Nephron progenitor cell (in vitro differentiated cells): ENCODE data around the gene ROBO4.
A peak's percentile ranks its signal among the peaks of the same experiment; 100 is the strongest.

Experiments used
- DNase-seq: peaks from one replicate; pipeline ENCODE4 v3.0.0; 2021
- H3K27ac Mint-ChIP-seq: 2 replicates; pipeline ENCODE4 v1.8.0; 2021; ENCODE audit warnings: mild to moderate bottlenecking, moderate library complexity, mixed read lengths
- H3K27me3 Mint-ChIP-seq: 2 replicates; pipeline ENCODE4 v1.8.0; 2021; ENCODE audit warnings: mild to moderate bottlenecking, low read depth, mixed read lengths; ENCODE audit not compliant: poor library complexity
- H3K36me3 Mint-ChIP-seq: 2 replicates; pipeline ENCODE4 v1.8.0; 2021; ENCODE audit warnings: low read depth, mixed read lengths
- H3K4me1 Mint-ChIP-seq: 2 replicates; pipeline ENCODE4 v1.8.0; 2021; ENCODE audit warnings: mixed read lengths
- H3K4me3 Mint-ChIP-seq: 2 replicates; pipeline ENCODE4 v1.8.0; 2021; ENCODE audit warnings: mild to moderate bottlenecking, moderate library complexity, mixed read lengths
- H3K9me3 Mint-ChIP-seq: 2 replicates; pipeline ENCODE4 v1.8.0; 2021; ENCODE audit warnings: mild to moderate bottlenecking, moderate library complexity, mixed read lengths
- TF ChIP-seq, protein P1 (sequence below): fragments of 200-600 bp; sonication (generic); IDR thresholded peaks from 2 replicates; pipeline ENCODE4 v1.5.0; 2021; ENCODE audit warnings: antibody characterized with exemption

Gene ROBO4

DNA sequence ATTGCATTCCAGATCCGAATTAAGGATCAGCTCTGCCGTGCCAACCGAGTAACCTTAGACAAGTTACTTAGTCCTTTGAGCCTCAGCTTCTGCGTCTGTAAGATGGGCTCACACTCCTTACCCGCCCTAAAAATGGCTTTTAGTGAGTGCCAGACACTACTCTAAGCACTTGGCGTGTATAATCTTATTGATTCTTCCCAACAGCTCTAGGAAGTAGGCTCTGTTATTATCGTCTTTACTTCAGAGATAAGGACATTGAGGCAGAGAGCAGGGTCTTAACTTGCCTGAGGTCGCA is 54.1 kb downstream of the ROBO4 start:
- peaks cover 6% of the 10 kb centered on the region for H3K9me3 Mint-ChIP-seq
- peaks cover 7% of the 10 kb centered on the region for H3K27me3 Mint-ChIP-seq
- TF ChIP-seq, protein P1, sequence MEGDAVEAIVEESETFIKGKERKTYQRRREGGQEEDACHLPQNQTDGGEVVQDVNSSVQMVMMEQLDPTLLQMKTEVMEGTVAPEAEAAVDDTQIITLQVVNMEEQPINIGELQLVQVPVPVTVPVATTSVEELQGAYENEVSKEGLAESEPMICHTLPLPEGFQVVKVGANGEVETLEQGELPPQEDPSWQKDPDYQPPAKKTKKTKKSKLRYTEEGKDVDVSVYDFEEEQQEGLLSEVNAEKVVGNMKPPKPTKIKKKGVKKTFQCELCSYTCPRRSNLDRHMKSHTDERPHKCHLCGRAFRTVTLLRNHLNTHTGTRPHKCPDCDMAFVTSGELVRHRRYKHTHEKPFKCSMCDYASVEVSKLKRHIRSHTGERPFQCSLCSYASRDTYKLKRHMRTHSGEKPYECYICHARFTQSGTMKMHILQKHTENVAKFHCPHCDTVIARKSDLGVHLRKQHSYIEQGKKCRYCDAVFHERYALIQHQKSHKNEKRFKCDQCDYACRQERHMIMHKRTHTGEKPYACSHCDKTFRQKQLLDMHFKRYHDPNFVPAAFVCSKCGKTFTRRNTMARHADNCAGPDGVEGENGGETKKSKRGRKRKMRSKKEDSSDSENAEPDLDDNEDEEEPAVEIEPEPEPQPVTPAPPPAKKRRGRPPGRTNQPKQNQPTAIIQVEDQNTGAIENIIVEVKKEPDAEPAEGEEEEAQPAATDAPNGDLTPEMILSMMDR = no peak
- H3K36me3 Mint-ChIP-seq = no peaks in the 10 kb centered on the region
- peaks cover 36% of the 10 kb centered on the region for H3K4me1 Mint-ChIP-seq
- DNase-seq = no peak
- no peak overlapping the region for H3K27ac Mint-ChIP-seq
- H3K4me3 Mint-ChIP-seq = peak overlapping the region; percentile 61

DNA sequence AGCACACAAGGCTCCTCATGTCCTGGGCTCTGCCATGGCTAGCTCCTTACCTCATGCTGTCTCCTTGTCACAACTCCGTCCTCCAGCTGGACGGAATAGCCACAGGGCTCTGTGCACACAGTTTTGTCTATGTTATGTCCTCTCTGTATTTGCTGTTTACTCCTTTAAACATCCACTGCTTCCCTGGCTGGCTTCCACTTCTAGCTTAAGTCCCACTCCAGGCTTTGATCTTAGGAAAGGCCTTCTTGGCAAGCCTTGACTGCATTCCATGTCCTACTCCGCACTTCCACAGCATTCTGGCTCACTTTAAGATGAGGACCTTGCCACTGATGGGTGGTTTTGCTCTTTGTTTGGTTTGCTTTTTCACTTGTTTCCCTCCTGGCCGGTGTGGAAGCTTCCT is 55.4 kb downstream of the ROBO4 start:
- Mint-ChIP-seq H3K36me3 (no peaks in the 10 kb centered on the region), H3K4me3 (peak overlapping the region; percentile 44), H3K27ac (no peak overlapping the region), H3K9me3 (peaks cover 6% of the 10 kb centered on the region), H3K27me3 (peaks cover 19% of the 10 kb centered on the region), H3K4me1 (peaks cover 45% of the 10 kb centered on the region)
- TF ChIP-seq, protein P1 = no peak
- DNase-seq = no peak

DNA sequence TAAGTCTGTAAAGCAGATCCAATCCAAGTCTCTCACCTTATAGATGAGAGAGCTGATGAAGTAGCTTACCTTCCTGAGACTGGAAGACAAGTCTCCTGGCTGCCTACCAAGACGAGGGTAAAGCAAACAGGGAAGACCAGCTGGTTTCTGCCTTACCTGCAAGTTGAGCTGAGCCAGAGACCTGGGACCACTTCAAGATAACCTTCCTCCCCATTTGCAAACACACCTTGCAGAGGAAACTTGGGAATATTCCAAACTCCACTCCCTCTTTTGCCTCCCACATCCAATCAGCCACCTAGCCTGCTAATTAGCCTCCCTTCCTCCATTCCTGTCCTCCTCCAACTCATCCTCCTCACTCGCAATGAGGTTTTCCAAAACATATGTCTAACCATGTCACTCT is 55.8 kb downstream of the ROBO4 start:
- no peak overlapping the region for H3K4me3 Mint-ChIP-seq
- peaks cover 50% of the 10 kb centered on the region for H3K4me1 Mint-ChIP-seq
- no peaks in the 10 kb centered on the region for H3K36me3 Mint-ChIP-seq
- H3K27me3 Mint-ChIP-seq = peaks cover 24% of the 10 kb centered on the region
- DNase-seq = no peak
- TF ChIP-seq, protein P1 = no peak
- peaks cover 6% of the 10 kb centered on the region for H3K9me3 Mint-ChIP-seq
- no peak overlapping the region for H3K27ac Mint-ChIP-seq

DNA sequence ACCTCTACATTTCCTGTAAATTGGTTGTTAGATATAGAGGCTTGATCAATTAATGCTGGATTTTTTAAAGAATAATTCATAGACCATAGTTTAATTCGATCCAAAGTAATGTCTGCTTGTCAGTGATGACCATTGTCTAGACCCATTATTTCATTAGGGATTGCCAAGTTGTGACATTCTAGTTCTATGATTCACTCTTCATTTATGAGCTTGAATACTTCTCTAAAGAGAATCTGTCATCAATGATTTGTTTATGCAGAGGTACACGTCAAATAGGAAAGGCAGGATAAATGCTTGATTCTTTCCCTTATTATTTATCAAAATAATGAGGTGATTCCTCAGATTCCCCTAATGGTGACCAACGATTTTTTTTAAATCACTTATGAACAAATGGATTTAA is 56.5 kb downstream of the ROBO4 start:
- H3K9me3 Mint-ChIP-seq = peaks cover 6% of the 10 kb centered on the region
- TF ChIP-seq, protein P1 = no peak
- H3K4me1 Mint-ChIP-seq = peaks cover 53% of the 10 kb centered on the region
- H3K36me3 Mint-ChIP-seq = no peaks in the 10 kb centered on the region
- H3K27me3 Mint-ChIP-seq = peaks cover 30% of the 10 kb centered on the region
- H3K4me3 Mint-ChIP-seq = no peak overlapping the region
- no peak for DNase-seq
- no peak overlapping the region for H3K27ac Mint-ChIP-seq

DNA sequence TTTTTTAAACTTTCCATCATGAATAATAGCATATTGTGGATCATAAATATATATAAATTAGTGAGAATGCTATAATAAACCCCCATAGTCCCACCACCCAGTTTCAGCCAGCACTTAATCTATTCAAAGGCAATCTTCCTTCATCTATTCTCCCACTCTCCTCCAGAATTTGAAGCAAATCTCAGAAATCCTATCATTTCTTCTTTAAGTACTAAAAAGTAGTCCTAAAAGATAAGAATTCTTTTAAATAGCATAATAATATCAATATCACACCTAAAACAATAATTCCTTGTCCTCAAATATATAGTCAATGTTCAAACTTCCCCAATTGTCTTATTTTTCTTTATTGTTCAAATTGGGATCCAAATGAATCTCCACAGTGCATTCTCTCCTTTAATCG is 57.0 kb downstream of the ROBO4 start:
- TF ChIP-seq, protein P1 = no peak
- H3K4me1 Mint-ChIP-seq = peaks cover 50% of the 10 kb centered on the region
- no peak overlapping the region for H3K27ac Mint-ChIP-seq
- no peak for DNase-seq
- peak overlapping the region; percentile 44 for H3K4me3 Mint-ChIP-seq
- H3K27me3 Mint-ChIP-seq = peaks cover 35% of the 10 kb centered on the region
- H3K9me3 Mint-ChIP-seq = peaks cover 6% of the 10 kb centered on the region
- H3K36me3 Mint-ChIP-seq = no peaks in the 10 kb centered on the region

DNA sequence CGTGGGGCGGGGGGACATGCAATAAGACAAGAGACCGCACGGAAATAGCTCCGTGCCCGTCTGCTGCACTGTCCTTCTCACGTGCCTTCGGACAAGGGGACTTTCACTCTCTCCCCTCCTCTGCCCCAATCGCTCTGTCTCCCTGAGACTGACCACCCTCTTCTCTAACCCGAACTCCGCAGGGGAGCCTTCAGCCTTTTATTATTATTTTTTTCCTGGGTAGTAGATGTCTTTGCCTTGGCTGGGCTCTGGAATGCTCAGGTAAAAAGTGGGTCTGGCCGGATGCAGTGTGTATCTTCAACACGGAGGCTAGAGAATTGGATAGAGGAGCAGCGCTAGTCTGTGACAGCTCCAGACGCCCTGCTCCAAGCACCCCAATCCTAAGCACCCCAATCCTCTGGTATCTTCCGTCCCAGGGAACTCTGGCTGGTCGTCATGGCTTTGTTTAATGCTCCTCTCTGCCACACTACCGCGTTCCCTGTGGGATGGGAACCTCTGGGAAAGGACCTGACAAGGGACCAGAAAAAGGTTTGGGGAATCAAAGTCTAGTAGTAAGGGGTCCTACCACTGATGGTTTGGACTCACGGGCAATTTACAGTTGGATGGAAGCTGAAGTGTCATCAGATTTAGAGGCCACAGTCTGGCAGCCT is 57.6 kb downstream of the ROBO4 start:
- H3K4me1 Mint-ChIP-seq = peaks cover 46% of the 10 kb centered on the region
- TF ChIP-seq, protein P1 = no peak
- peaks cover 6% of the 10 kb centered on the region for H3K9me3 Mint-ChIP-seq
- DNase-seq = no peak
- no peaks in the 10 kb centered on the region for H3K36me3 Mint-ChIP-seq
- H3K27me3 Mint-ChIP-seq = peaks cover 41% of the 10 kb centered on the region
- no peak overlapping the region for H3K27ac Mint-ChIP-seq
- peak overlapping the region; percentile 68 for H3K4me3 Mint-ChIP-seq
